Skeletal muscle tissue (tissue), 4 donors: ENCODE measurements around the gene SDHA. TPM values are rescaled to one million over a fixed set of nuclear protein-coding genes. Genes with fewer than 3 reads are reported as not detected.
"Not testable (repeated sequence)": the region's sequence is repeated elsewhere in the genome, so short reads cannot be mapped to it uniquely, and the experiment has no call there.

Experiments used
- H3K27ac ChIP-seq: one replicate; pipeline ENCODE4 v1.7.0; 2013; ENCODE audit warnings: mild to moderate bottlenecking, low read depth, low read length, inconsistent platforms
- H3K27me3 ChIP-seq, 3 donors: one replicate each; pipeline ENCODE4 v1.7.0; 2013; ENCODE audit warnings: low read length in 3 of 3; ENCODE audit not compliant: control insufficient read depth in 3 of 3, insufficient read depth in 3 of 3
- H3K36me3 ChIP-seq, 3 donors: one replicate each; pipeline ENCODE4 v1.7.0; 2013; ENCODE audit warnings: low read length in 3 of 3; ENCODE audit not compliant: control insufficient read depth in 3 of 3, insufficient read depth in 3 of 3
- H3K4me1 ChIP-seq, 3 donors: one replicate each; pipeline ENCODE4 v1.7.0; 2013; ENCODE audit warnings: low read length in 3 of 3, mild to moderate bottlenecking in 3 of 3; ENCODE audit not compliant: control insufficient read depth in 3 of 3, insufficient read depth in 3 of 3
- H3K4me3 ChIP-seq, 3 donors: one replicate each; pipeline ENCODE4 v1.7.0; 2013; ENCODE audit warnings: low read length in 3 of 3
- H3K9ac ChIP-seq, 3 donors: one replicate each; pipeline ENCODE4 v1.7.0; 2013; ENCODE audit warnings: low read length in 3 of 3, mild to moderate bottlenecking in 3 of 3, moderate library complexity in 2 of 3, low read depth in 1 of 3
- H3K9me3 ChIP-seq, 3 donors: one replicate each; pipeline ENCODE4 v1.7.0; 2013; ENCODE audit warnings: low read length in 3 of 3; ENCODE audit not compliant: control insufficient read depth in 3 of 3
- total RNA-seq: library from RNA; depleted of rRNA; stranded (reverse); fragments of >200 nt; gene quantifications from one replicate; pipeline ENCODE4 v1.2.3, GENCODE V29; 2014
- donor health status: Osteomylitis.

SDHA gene
- total RNA-seq, 1 donor from 2014 or later, result 98.6 TPM

DNA sequence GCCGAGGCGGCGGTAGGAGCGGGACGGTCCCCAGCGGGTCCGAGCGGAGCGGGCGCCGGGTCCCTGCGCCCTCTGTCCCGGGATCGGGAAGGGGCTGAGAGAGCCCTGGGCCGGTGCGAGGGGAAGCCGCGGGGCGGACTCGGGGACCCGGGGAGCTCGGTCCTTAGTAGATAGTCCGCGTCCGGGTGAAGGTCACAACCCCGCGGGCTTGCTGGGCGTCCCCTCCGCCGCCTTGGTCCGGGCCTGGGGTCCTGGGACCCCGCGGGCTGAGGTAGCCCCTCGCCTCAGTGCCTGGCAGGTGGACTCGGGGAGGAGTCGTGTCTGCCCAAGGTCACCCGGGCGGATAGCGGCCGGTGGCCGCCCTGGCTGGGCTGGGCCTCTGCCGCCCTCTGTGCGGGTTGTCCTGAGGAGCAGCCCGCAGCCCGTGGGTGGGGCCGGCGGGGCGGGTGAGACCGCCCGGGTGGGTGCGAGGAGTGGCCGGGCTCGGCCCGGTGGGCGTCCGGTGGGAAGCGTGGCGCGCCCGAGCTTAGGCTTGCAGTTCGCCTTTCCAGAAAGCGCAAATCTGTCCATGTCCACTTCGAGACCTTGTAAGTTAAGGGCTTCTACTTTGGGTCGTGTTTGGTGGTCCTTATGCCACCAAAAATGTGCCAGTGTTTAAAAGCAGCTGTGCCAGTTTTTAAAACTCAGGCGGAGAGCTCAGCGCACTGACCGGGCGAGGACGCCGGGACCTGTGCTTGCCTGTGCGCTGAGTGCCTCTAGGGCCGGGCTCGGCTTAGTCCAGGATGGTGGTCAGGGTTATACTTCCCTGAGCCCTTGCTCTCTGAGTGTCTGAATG is 554 bp downstream of the SDHA start:
- Histone ChIP-seq H3K27ac (peak overlapping the region; percentile 96), H3K4me1 (peaks cover 18 to 36% (median 24%) of the 10 kb centered on the region in 3 donors), H3K9ac (peak overlapping the region; percentile 94 to 98 (median 97)), H3K27me3 (no peaks in the 10 kb centered on the region), H3K4me3 (peak overlapping the region; percentile 81 to 93 (median 90)), H3K36me3 (peaks cover 2 to 5% (median 4%) of the 10 kb centered on the region in 3 donors), H3K9me3 (no peaks in the 10 kb centered on the region)

DNA sequence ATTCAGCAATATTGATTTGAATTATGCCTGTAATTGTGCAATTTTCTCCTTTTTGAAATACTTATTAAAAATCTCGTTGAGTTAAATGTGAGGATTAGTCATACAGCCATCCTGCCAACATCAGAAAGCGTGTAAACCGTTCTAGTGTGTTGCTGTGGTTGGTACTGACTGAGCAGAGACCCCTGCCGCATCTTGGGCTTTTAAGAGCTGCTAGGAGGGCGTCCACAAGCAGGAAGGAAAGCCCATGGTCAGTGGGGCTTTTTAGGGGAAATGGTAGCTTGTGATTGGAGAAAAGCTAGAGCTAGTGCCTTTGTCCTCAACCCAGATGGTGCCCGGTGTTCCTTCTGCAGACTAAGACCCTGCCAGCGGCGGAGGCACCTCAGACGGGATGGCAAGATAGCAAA is 1.3 kb downstream of the SDHA start:
- peaks cover 2 to 9% (median 8%) of the 10 kb centered on the region in 3 donors for H3K36me3 ChIP-seq
- peak overlapping the region; percentile 81 to 93 (median 90) for H3K4me3 ChIP-seq
- peaks cover 18 to 36% (median 24%) of the 10 kb centered on the region in 3 donors for H3K4me1 ChIP-seq
- H3K27me3 ChIP-seq, result no peaks in the 10 kb centered on the region
- no peaks in the 10 kb centered on the region for H3K9me3 ChIP-seq
- H3K9ac ChIP-seq, result peak overlapping the region; percentile 76 to 98 (median 94)
- peak overlapping the region; percentile 96 for H3K27ac ChIP-seq

GRCh38 chr5:219991-220390 is 1.9 kb downstream of the SDHA start:
- Histone ChIP-seq H3K4me1 (peaks cover 18 to 36% (median 24%) of the 10 kb centered on the region in 3 donors), H3K36me3 (peaks cover 7 to 14% (median 12%) of the 10 kb centered on the region in 3 donors), H3K27ac (peak overlapping the region; percentile 96), H3K27me3 (no peaks in the 10 kb centered on the region), H3K4me3 (peak overlapping the region; percentile 81 to 93 (median 90)), H3K9ac (peak overlapping the region; percentile 76 to 98 (median 94)), H3K9me3 (no peaks in the 10 kb centered on the region)

- H3K27me3 ChIP-seq, H3K9me3 ChIP-seq, H3K27ac ChIP-seq, H3K4me3 ChIP-seq: not testable (repeated sequence)
- Histone ChIP-seq H3K36me3 (peaks cover 33 to 38% (median 38%) of the 10 kb centered on the region in 3 donors), H3K9ac (peak overlapping the region in 1 of 3 donors; percentile 25), H3K4me1 (peaks cover 14 to 31% (median 24%) of the 10 kb centered on the region in 3 donors)
Observed at GRCh38 chr5:222951-223715, 5.0 kb downstream of the SDHA start.

GRCh38 chr5:223791-224190 is 5.7 kb downstream of the SDHA start:
- H3K4me1 ChIP-seq, result peaks cover 14 to 31% (median 24%) of the 10 kb centered on the region in 3 donors
- H3K27ac ChIP-seq, result no peak overlapping the region
- no peak overlapping the region for H3K4me3 ChIP-seq
- no peak overlapping the region for H3K9ac ChIP-seq
- peaks cover 40 to 44% (median 42%) of the 10 kb centered on the region in 3 donors for H3K36me3 ChIP-seq
- no peaks in the 10 kb centered on the region for H3K9me3 ChIP-seq
- H3K27me3 ChIP-seq, result no peaks in the 10 kb centered on the region

DNA sequence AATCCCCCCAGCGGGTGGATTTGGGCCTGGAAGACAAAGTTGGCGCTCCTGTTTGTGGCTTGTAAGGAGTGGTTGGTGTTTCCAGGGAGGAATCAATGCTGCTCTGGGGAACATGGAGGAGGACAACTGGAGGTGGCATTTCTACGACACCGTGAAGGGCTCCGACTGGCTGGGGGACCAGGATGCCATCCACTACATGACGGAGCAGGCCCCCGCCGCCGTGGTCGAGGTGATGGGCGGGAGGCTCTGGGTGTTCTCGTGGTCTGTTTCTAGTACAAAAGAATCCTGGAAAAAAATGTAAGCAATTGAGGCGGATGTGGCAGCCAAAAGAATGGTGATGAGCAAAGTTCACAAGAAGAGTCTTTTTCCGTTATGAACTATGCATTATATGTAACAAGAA is 7.2 kb downstream of the SDHA start:
- H3K4me3 ChIP-seq, result no peak overlapping the region
- H3K36me3 ChIP-seq, result peaks cover 52 to 59% (median 55%) of the 10 kb centered on the region in 3 donors
- no peak overlapping the region for H3K27ac ChIP-seq
- peaks cover 7 to 18% (median 13%) of the 10 kb centered on the region in 3 donors for H3K4me1 ChIP-seq
- H3K9ac ChIP-seq, result no peak overlapping the region
- no peaks in the 10 kb centered on the region for H3K9me3 ChIP-seq
- no peaks in the 10 kb centered on the region for H3K27me3 ChIP-seq

- H3K27me3 ChIP-seq, H3K9ac ChIP-seq, H3K4me1 ChIP-seq, H3K27ac ChIP-seq, H3K4me3 ChIP-seq, H3K9me3 ChIP-seq: not testable (repeated sequence)
- H3K36me3 ChIP-seq, result peaks cover 68 to 77% (median 70%) of the 10 kb centered on the region in 3 donors
Observed at GRCh38 chr5:227375-227774, 9.3 kb downstream of the SDHA start.

DNA sequence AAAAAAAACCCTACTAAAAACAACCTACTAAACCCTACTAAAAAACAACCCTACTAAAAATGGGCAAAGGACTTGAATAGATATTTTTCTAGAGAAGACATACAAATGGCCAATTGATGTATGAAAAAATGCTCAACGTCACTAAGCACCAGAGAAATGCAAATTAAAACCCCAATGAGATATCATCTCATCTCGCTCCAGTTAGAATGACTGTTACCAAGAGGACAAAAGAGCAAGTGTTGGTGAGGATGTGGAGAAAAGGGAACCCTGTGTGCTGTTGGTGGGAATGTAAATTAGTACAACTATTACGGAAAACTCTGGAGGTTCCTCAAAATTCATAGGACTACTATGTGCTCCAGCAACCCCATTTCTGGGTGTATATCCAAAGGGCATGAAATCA is 10.8 kb downstream of the SDHA start:
- H3K27me3 ChIP-seq, result no peaks in the 10 kb centered on the region
- no peaks in the 10 kb centered on the region for H3K4me1 ChIP-seq
- H3K4me3 ChIP-seq, result no peak overlapping the region
- H3K9ac ChIP-seq, result no peak overlapping the region
- H3K9me3 ChIP-seq, result no peaks in the 10 kb centered on the region
- H3K27ac ChIP-seq, result no peak overlapping the region
- peaks cover 78 to 83% (median 82%) of the 10 kb centered on the region in 3 donors for H3K36me3 ChIP-seq

GRCh38 chr5:230711-231110 is 12.6 kb downstream of the SDHA start:
- Histone ChIP-seq H3K9ac (no peak overlapping the region), H3K4me3 (no peak overlapping the region), H3K36me3 (peaks cover 75 to 83% (median 81%) of the 10 kb centered on the region in 3 donors), H3K27ac (no peak overlapping the region), H3K27me3 (no peaks in the 10 kb centered on the region), H3K4me1 (no peaks in the 10 kb centered on the region), H3K9me3 (no peaks in the 10 kb centered on the region)

GRCh38 chr5:231661-232060 is 13.5 kb downstream of the SDHA start:
- no peaks in the 10 kb centered on the region for H3K4me1 ChIP-seq
- H3K36me3 ChIP-seq, result peaks cover 72 to 80% (median 76%) of the 10 kb centered on the region in 3 donors
- H3K9ac ChIP-seq, result no peak overlapping the region
- H3K4me3 ChIP-seq, result no peak overlapping the region
- no peaks in the 10 kb centered on the region for H3K9me3 ChIP-seq
- no peak overlapping the region for H3K27ac ChIP-seq
- H3K27me3 ChIP-seq, result no peaks in the 10 kb centered on the region
